GM12891 (cell line): Measurements from ENCODE around the gene FGGY.

Experiments used
- POLR2A ChIP-seq: IDR thresholded peaks from 2 replicates; pipeline ENCODE4 v1.6.1; 2011; ENCODE audit warnings: low read depth, low read length, control low read depth
- POLR2AphosphoS5 ChIP-seq: IDR thresholded peaks from 2 replicates; pipeline ENCODE4 v1.6.1; 2011; ENCODE audit warnings: low read depth, low read length, control low read depth
- POU2F2 ChIP-seq: IDR thresholded peaks from 2 replicates; pipeline ENCODE4 v1.6.1; 2011; ENCODE audit warnings: low read depth, mild to moderate bottlenecking, control low read depth, low read length, moderate library complexity
- SPI1 ChIP-seq: IDR thresholded peaks from 2 replicates; pipeline ENCODE4 v1.6.1; 2011; ENCODE audit warnings: low read depth, low read length, control low read depth
- TAF1 ChIP-seq: IDR thresholded peaks from 2 replicates; pipeline ENCODE4 v1.6.1; 2011; ENCODE audit warnings: low read depth, low read length, control low read depth

DNA sequence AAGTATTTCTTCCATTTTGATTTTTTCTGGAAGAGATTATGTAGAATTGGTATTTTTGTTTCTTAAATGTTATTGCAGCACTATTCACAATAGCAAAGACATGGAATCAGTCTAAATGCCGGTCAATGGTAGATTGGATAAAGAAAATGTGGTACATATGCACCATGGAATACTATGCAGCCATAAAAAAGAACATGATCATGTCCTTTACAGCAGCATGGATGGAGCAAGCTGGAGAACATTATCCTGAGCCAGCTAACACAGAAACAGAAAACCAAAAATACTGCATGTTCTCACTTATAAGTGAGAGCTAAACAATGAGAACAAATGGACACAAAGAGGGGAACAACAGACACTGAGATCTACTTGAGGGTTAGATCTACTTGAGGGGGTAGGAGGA lies 5.4 kb downstream of the FGGY start:
- TF ChIP-seq TAF1 (no peak), POLR2A (no peak), POLR2AphosphoS5 (no peak), SPI1 (no peak), POU2F2 (no peak)
